NT2/D1 (cell line): ENCODE results near the gene COG1.

Source experiments
- SUZ12 ChIP-seq: IDR thresholded peaks from 2 replicates; pipeline ENCODE4 v1.6.1; 2011; ENCODE audit not compliant: insufficient read length, insufficient read depth; ENCODE audit errors: extremely low read depth
- YY1 ChIP-seq: IDR thresholded peaks from 2 replicates; pipeline ENCODE4 v1.6.1; 2011; ENCODE audit not compliant: insufficient read length, insufficient read depth
- ZNF274 ChIP-seq: IDR thresholded peaks from 2 replicates; pipeline ENCODE4 v1.6.1; 2011; ENCODE audit warnings: mild to moderate bottlenecking, low read depth, low read length

DNA sequence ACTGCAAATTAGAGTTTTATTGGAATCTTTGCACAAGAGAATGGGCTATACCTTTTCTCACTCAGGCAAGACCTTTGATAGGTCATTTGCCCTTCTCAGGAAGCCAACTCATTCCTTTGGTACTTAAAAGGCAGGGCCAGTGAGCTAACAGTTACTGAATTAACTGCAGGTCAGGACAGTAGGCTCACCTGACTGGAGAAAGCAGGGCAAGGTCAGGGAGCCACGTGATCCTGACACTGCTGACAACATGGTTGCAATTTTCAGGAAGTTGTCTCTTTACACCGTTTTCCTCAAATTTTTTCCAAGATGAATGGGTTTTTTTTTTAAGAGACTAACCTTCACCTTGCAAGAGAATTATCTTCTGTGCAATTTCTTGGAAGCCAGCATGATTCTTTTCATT, 47.7 kb downstream of the COG1 start:
- no peak for TF ChIP-seq YY1
- no peak for TF ChIP-seq ZNF274
- no peak for TF ChIP-seq SUZ12
